K562 treated with DMSO at 1 percent for 24 hours (cell line): Measurements from ENCODE around the gene WWC1. TPM values are rescaled to one million over a fixed set of nuclear protein-coding genes. Genes with fewer than 3 reads are reported as not detected.

ENCODE experiments used
- total RNA-seq: library from RNA; unstranded; fragments of 300-600 nt; gene quantifications from 2 replicates; pipeline ENCODE4 v1.2.3, GENCODE V29; 2022; ENCODE audit warnings: low read depth; ENCODE audit not compliant: insufficient read depth

WWC1 gene
- not detected in 2 replicates for total RNA-seq

GRCh38 chr5:168291342-168291963, at the start of gene WWC1:
WWC1 (plus strand) TSS chr5:168291645; CDS start chr5:168292153, 508 bp downstream.

DNA sequence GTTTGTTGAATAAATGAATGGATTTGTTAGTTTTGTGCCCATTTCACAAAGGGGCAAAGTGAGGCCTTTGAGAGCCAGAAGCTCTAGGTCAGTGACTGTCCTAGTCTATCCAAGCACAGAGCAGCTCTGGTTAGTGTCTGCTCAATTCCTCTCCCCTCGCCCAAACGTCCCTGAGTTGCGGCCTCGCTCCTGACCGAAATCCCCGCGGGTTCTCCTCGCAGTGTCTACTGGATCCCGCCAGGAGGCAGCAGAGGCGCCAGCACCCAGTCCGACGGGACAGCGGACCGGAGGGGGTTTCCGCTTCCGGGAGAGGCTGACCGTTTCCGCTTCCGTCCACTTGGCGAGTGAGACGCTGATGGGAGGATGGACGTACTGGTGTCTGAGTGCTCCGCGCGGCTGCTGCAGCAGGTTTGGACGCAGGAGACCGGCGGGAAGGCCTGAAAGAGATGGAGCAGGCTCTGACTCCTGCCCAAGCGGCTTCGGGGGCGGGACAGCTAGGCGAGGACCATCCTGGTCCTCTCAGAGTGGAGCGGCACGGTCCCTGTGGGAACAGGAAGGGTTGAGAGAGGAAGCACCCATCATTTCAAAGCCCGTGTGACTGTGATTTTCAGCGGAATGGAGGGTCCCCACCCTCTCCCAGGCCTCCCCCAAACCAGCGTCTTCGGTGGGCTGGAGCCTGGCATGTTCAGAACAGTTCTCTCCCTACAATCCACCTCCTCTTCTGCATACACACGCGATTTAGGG, 194.9 kb downstream of the WWC1 start, which contains the start of gene RARS1:
Gene RARS1 (plus strand): TSS at position 336 of the 744 bp plus-strand sequence. CDS start 28 bp downstream, at position 364.

Other genes starting within 250 kb of the WWC1 start
- 40.6 and 44.8 TPM in 2 replicates for gene RARS1, start 194.8 kb downstream of the WWC1 start, total RNA-seq
- 0.19 TPM in 1 of 2 replicates, not detected in the other for gene FBLL1, start 237.7 kb downstream of the WWC1 start, total RNA-seq